HG03342 (cell line): ENCODE data around the gene SPATA17.
A peak's percentile ranks its signal among the peaks of the same experiment; 100 is the strongest.
"Not testable (repeated sequence)": the region's sequence is repeated elsewhere in the genome, so short reads cannot be mapped to it uniquely, and the experiment has no call there.

Source experiments
- ATAC-seq: cut with Tn5 transposase; IDR thresholded peaks from one replicate; pipeline ENCODE4 v1.9.1; 2021; ENCODE audit warnings: mild to moderate bottlenecking, moderate library complexity; ENCODE audit not compliant: unreplicated experiment

SPATA17 gene, protein sequence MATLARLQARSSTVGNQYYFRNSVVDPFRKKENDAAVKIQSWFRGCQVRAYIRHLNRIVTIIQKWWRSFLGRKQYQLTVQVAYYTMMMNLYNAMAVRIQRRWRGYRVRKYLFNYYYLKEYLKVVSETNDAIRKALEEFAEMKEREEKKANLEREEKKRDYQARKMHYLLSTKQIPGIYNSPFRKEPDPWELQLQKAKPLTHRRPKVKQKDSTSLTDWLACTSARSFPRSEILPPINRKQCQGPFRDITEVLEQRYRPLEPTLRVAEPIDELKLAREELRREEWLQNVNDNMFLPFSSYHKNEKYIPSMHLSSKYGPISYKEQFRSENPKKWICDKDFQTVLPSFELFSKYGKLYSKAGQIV

DNA sequence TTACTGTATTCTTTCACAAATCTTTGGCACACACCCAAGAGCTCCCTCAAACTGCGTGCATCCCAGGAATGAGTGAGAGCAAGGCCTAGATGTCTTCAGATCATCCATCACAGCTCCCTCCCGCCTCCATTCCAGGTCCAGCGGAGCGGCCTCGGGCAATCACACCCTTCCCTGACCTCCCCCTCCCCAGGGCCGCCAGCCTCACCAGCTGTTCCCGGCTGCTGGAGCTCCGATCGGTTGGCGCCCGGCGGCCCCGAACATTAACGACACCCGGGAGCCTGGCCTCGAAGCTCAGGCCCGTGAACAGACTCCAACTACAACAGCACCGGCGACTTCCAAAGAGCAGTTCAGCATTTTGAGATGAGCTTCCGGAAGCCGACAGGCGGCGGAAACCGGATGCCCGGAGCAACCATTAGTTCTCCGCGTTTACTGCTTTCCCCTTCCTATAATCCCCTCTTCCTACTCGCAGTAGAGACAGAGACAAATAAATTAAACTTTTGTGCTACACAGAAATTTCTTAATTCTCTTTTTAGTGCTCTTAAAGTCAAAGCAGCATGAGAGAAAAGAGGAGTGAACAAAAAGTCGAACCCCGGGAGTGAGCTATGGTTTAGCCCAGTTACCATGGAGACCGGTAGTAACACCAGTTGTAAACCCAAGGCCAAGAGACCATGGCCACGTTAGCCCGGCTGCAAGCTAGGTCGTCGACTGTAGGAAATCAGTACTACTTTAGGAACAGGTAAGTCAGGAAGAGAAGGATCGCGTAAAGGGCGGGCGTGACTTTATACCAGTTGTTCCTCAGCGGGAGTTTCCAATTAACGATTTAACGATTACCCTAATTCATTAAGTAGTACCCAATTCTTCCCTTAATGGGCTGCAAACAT is at the start of gene SPATA17, which contains the start of gene GPATCH2:
TSS of gene SPATA17 (plus strand) at position 634 of the 881 bp plus-strand sequence. CDS start at position 669, 35 bp downstream.
TSS of gene GPATCH2 (minus strand) at position 380 of the 881 bp plus-strand sequence. CDS start at position 261, 119 bp downstream.
- peak; percentile 95 for ATAC-seq

DNA sequence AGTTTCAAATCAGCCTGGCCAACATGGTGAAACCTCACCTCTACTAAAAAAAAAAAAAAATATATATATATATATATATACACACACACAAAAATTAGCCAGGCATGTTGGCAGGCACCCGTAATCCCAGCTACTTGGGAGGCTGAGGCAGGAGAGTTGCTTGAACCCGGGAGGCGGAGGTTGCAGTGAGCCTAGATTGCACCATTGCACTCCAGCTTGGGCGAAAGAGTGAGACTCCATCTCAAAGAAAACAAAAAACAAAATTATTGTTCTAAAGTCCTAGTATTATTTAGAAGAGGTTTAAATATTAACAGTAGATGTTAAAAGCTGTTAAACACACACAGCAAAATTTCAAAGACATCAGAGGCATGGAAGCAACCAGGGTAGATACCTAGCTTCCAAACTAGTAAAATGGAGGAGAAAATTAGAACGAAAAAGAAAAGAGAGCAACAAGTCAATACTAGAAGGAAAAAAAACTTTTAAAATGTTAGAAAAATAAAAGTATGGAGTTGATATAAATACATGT is 46.8 kb upstream of the SPATA17 start:
- ATAC-seq = not testable (repeated sequence)

DNA sequence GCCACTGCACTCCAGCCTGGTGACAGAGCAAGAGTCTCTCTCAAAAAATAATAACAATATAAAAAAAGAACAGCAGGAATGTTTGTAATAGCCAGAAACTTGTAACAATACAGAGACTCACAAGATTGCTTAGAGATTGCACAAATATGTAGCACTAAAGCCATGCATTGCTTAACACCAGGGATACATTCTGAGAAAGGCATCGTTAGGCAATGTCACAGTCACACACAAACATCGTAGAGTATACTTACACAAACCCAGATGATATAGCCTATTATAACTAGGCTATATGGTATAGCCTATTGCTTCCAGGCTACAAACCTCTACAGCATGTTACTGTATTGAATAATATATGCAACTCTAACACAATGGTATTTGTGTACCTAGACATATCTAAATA is 45.6 kb upstream of the SPATA17 start:
- no peak for ATAC-seq

DNA sequence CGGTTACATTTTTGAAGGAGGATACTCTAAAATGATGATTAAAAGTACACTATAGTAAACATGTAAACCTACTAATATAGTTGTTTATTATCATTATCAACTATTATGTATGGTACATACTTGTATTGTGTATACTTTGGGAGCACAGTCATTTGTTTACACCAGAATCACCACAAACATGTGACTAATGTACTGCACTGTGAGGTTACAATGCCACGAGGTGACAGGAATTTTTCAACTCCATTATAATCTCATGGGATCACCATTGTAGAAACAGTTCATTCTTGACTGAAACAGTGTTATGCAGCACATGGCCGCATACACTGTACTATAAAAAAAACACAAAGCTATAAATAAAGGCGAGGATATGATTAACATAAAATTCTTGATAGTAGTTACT is 44.6 kb upstream of the SPATA17 start:
- ATAC-seq = no peak

DNA sequence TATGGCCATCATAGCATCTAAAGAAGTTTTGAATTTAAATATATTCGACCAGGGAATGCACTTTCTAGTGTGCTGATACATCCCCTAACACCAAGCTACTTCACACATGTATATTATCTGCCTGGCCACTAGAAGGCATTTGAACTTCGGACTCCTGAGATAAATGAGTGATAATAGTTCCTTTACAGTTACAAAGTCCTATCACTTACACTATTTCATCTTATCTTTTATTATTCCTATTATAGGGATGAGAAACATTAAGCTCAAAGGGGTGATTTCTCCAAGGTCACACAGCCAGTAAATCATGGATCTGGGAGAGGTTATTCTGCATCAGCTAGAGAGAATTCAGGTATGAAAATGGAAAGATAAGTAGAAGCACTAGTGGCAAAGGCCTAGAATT is 40.5 kb upstream of the SPATA17 start:
- ATAC-seq = no peak

DNA sequence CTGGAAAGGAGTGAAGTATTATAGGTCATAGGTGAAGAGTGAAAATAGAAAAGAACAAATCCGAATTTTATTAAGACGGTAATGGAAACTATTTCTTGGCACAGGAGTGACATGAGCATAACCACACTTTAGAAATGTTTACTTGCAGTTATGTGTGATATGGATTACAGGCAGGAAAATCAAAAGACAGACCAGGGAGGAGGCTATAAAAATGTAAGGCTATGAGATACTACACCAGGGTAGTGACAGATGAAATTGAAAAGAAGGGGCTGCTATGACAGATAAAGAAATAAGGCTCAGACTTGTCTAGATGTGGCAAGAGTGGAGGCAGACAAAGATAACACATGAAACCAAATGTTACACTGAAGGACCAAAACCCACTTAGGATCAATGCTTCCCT is 32.0 kb upstream of the SPATA17 start:
- ATAC-seq = no peak

DNA sequence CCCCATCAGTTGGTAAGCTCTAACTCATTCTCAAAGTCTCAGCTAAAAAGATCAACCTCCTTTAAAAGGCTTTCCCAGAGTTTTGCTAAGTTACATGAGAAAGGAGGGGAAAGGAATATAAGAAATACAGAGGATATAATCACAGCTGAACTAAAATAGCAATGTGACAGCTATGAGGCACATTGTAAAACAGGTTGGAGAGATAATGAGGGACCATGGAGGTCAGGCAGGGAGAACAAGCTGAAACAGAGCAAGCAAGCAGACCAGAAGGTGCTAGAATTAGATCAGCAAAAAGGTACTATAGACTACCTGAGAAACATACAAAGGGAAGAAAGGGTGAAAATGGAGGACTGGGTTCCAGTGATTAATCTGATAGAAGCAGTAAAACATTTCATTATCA is 28.8 kb upstream of the SPATA17 start:
- no peak for ATAC-seq

DNA sequence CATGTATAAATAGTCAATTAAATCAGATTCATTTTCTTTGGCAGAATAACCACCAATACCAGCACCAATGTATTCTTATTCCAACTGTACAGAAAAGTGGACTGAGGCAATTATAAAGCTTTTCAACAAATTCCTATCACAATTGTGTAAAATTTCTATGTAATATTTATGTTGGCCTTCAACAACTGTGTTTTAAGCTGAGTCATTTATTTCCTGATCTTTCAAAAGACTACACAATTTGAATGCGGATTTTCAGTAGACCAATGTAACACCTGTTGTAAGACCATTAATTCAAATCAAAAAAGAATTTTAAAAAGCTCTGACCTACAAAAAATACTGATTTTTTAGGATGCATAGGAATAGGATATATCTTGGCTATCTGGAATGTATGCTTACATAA is 25.8 kb upstream of the SPATA17 start:
- ATAC-seq = no peak

DNA sequence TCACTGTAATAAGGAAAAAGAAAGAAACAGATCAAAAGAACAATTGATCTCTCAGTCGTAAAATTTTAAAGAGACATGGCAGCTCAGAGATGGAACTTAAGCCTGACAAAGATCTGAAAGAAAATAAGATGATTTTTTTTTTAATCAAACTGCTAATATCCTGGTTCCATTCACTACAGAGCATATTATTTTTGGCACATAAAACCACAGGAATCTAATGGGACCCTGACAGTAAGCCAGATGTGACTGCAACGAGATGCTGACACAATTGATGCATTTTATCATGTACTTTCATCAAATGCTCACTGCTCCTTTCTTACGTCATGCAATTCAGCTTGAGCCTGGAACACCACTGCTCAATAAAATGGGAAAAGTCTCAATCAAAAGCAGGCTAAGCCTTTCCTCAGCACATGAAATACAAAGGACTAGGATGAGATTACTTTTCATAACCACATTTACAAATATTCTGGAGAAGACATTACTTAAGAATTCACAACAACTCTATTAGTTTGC is 16.9 kb upstream of the SPATA17 start:
- ATAC-seq = no peak

DNA sequence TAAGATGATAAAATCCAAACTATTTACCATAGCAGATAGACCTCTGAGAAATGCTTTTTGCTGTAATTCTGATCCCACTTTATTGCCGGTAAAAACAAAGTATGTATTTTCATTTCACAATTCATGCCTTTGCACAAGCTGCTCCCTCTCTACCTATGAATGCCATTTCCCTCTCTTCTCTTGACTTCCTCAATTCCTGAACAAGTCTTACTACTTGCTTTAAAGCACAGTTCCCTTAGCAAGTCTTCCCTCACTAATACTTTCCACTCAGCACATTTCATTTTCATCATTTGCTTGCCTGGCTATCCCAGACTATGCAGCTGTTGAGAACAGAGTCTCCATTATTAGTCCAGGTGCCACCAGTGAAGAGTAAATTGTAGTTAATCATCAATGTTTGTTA is 14.0 kb upstream of the SPATA17 start:
- ATAC-seq = no peak

DNA sequence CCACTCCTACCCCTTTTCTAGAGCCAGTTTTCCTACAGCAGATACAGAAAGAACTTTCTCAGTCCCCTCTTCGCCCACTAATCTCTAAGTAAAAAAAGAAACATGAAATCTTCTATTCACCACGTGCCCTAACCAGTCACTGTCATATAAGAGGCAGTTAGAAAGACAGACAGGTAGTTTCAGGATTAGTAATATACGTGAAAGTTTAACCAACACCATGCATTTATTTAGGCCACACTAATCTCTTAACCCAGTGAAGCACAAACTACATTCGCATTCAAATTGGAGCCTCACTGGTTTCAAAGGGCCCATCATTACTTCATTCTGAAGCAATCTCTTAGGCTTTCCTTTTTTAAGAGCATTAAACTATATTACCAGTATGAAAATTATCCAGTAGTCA is 10.3 kb upstream of the SPATA17 start:
- peak; percentile 100 for ATAC-seq

DNA sequence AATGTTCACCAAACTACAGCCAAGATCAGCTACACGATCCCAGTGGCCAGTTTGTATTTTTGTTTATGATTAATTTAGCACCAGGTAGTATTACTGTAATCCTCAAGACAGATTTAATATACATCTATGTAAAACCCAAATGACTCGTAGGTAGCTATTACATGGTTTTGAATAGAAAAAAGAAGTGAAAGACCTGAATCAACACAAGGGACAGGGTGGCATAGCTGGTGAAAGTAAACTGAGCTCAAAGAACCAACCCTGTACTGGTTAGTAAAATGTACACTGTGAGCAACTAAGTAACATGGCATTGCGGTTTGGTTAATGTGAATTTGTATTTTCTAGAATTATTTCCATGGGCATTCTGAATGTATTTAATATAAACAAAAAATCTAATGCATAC is 9.1 kb upstream of the SPATA17 start:
- ATAC-seq = no peak

DNA sequence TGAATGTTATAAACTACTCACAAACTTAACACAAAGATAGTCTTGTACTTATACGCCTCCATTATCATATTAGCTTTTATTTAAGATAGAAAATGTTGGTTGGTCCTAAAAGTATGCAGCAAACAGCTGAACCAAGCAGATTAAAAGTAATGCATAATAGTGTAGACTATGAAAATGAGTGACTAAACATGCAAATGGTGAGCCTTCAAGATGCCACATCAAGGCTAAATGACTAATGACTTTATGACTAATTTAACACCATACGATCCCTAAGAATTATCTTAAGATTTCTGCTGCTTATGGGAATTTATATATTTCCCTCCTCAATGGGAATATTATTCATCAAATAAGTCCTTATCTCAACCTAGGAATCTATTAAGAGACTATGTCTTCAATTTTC is 4.8 kb upstream of the SPATA17 start:
- ATAC-seq = no peak

DNA sequence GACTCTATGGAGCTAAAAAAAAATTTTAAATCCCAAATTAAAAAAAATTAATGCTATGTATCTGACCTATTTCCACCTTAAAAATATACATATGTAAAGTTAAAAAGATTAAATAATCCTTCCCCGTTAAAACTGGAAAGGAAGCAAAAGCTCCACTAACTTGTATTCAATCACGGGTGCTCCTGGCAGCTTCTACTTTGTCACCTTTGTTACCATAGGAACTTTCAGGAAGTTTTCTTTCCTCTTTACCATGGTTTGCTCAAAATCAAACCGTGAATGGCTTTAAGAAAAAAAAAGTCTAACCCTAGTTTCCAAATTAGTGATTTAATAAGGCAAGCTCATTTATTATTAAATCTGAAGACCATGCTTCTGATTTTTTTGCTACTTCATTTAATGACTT is 3.7 kb upstream of the SPATA17 start:
- no peak for ATAC-seq

DNA sequence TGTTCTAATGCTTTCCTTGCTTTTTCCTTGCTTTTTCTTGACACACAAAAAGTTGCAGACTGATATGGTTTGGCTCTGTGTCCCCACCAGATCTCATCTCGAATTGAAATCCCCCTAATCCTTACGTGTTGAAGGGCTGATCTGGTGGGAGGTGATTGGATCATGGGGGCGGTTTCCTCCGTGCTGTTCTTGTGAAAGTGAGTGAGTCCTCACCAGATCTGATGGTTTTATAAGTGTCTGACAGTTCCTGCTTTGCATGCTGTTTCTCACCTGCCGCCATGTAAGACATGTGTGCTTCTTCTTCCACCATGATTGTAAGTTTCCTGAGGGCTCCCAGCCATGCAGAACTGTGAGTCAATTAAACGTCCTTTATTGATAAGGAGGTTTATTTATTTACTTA is 11.3 kb downstream of the SPATA17 start:
- ATAC-seq = no peak

DNA sequence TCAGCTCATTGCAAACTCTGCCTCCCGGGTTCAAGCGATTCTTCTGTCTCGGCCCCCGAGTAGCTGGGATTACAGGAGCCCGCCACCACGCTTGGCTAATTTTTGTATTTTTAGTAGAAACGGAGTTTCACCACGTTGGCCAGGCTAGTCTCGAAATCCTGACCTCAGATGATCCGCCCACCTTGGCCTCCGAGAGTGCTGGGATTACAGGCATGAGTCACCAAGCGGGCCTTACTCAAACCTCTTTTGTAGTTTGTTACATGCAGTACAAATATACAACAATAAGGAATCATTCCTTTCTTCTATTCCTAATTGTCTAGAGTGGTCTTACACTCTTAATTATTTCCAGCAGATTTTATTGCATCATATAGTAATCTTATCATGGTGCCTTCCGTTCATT is 16.6 kb downstream of the SPATA17 start:
- no peak for ATAC-seq

DNA sequence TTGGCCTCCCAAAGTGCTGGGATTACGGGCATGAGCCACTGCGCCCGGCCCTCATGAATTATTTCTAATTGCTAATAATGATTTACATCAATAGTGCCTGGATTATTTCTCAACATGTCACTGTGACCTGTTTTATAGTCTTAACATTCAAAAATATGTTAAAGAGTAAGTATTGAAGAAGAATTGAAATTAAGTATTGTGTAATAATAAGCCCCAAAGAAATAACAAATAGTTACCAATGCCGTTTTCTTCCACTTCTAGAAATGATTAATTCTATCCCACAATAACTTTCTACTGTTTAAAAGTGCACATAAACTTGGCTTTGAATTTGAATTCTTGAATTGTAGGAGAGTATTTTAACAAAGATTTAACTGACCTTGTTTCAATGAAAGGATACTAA is 19.5 kb downstream of the SPATA17 start:
- no peak for ATAC-seq

DNA sequence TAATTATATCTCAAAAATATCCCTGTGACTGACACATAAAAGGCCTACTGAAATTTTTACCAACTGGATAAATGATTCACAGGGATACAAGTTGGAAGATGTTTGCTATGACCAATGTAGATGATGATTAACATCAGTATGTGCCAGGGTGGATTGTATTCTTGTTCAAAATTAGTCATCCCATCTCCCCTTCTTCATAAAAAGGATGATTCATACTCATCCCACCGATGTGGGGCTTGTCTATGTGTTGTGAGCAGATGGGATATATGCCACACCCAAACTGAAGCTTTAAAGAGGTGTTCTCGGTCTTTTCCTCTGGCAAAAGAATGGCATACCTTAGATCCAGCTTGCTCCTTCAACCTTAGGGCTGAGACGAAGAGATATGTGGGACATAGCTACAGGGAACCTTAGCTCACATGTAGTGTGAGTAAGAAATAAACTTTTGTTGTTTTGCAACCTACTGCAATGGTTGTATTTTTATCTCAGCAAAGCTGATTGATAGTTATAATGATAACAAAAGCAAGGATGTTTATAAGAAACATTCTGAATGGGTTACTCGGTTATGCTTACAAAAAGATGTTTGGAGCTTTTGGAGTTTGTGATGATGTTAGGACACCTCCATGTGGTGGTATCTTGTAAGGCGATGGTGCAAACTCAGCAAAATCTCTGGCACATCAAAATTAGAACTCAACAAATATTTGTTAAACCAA is 29.4 kb downstream of the SPATA17 start:
- ATAC-seq = peak; percentile 63

DNA sequence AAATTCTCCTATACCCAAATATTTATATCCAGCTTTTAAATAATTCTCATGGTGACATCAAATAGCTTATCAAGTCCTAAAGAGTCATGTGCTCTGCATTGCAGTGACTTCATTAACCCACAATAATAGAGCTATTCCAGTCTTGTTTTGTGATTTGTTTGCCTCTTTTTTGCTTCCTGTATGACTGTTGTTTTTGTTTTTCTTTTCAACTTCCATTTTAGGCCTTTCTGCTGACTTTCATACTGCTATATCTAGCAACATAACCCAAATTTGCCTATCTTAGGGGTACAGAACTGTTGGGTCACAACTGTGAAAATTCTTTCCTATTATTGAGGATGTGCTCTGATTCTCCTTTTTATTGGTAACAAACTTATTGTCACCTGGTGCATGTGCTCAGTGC is 30.3 kb downstream of the SPATA17 start:
- no peak for ATAC-seq

DNA sequence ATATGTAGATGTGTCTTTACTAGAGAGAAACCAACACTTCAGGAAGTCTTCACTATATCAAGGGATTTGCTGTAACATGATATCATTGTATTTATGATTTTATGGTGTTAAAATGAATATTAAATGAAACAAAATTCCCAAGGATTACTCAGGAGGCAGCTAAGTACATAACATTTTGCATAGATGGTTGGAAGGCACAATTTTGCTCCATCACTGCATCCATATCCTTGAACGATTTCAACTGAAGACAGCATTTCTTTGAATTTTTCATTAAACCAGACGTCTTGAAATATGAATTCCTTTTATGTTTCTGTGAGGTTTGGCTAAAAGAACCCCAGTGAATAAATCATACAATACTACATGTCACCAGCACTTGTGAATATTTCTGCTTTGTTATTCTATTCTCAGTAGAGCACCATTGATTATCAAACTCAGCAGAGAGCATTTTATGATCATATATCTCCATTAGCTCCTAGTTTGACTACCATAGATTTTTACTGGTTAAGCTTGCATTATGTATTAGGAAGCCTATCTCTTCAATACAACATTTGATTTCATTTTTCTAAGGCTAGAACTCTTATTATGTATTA is 37.3 kb downstream of the SPATA17 start:
- ATAC-seq = no peak

DNA sequence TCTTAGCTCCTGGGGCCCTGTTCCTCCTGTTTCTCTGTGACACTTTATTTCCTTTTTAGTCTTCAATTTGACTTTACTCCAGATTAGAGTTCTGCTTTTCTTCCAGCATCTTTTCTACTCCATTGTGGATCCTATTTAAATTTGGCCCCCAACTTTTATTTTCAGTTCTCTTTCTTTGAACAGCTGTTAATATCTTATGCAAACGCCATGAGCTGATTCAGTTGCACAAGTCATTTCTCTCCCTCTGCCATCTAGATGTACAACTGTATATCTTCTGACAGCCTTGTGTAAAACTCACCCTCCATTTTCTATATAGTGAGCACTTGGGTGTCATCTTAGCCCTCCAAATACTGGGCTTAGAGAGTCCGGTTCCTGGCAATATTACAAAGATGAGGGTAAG is 42.2 kb downstream of the SPATA17 start:
- peak; percentile 80 for ATAC-seq
